ENCODE measurements around the gene RNASEH2B.

Gene RNASEH2B

DNA sequence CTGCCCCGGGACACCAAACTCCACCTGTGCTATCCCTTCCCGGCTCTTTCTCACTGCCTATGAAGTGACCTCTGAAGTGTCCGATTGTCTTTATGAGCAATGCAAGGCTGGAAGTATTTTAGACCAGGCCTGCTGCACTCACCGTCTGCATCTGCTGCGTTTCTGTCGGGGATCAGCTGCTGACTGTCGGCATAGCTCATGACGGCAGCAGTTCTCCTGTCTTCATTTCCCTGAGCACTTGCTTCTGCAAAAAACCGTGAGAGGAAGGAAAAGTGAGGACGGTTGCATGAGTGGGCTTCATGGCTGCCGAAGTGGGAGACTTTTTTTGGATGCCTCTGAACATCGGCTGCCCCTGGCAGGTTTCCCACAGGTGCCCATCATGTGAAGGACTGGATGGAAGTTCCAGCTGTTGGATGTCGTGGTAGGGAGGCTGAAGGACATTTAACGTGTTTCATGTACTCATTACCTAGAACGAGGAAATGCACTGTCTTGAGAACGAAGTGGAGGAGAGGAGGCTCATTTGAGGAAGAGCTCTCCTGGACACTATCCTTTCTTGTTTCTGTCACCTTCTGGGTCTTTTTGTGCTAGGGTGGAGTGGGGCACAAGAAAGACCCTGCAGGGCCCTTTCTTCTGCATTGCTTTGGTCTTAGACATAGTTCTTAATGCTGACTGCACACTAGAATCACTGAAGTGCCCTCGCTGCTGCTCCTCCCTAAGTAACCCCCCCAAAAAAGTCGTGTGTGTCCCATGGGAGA lies 94.7 kb downstream of the RNASEH2B start:
- TF ChIP-seq ZNF274 (IDR thresholded peaks at IDR 0.05; ENCODE audit: low read depth, low read length): no peak
- no peak overlapping the region for H3K4me3 ChIP-seq (ENCODE audit: low read length)

DNA sequence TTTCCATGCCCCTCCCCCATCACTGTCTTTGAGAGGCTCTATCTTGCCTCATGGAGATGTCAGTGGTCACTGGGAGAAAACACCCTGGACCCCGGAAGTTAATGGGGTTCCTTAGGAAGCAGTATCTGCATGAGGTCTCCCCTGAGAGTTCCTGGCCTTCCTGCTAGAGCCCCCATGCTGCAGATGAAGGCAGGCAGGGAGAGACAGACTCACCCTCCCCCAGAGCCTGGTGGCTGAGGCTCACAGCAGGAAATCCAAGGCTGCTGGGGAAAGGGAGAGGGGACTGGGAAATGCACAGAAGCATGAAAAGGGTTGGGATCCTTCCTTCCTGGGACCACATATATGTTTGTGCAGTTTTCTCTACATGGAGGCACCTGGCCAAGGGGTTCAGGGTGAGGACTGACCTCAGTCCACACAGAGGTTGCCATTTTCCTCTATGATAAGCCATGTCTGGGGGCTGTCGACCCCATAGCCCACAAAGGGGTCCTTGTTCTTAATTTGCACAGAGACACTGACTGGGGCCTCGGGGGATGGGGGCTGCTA lies 95.4 kb downstream of the RNASEH2B start:
- TF ChIP-seq ZNF274 (IDR thresholded peaks at IDR 0.05; ENCODE audit: low read depth, low read length): no peak

GRCh38 chr13:51005566-51005965 lies 96.0 kb downstream of the RNASEH2B start:
- H3K4me3 ChIP-seq (ENCODE audit: low read length): no peak overlapping the region
- no peak for TF ChIP-seq ZNF274 (IDR thresholded peaks at IDR 0.05; ENCODE audit: low read depth, low read length)

More for the DNA sequence above, 95.4 kb downstream of the RNASEH2B start:
- no peak overlapping the region for H3K4me3 ChIP-seq (ENCODE audit: low read length)

All from GM08714 (cell line).